ENCODE results near the gene MICU2. TPM values are rescaled to one million over a fixed set of nuclear protein-coding genes. Genes with fewer than 3 reads are reported as not detected.

The MICU2 gene
- total RNA-seq, 3 donors from 2014 or later: 34.4 to 47.5 (median 47.2) TPM

GRCh38 chr13:21546372-21546771 lies 57.6 kb downstream of the MICU2 start:
- no peak overlapping the region for H3K4me3 ChIP-seq
- no peak for DNase-seq

GRCh38 chr13:21544515-21544914 lies 59.5 kb downstream of the MICU2 start:
- intact Hi-C loops (cut with DNase I, micrococcal nuclease): no loop called here
- DNase-seq: no peak
- no peaks in the 10 kb centered on the region for H3K4me1 ChIP-seq (ENCODE audit: low read depth)
- no peaks in the 10 kb centered on the region for H3K9me3 ChIP-seq
- H3K36me3 ChIP-seq (ENCODE audit: low read depth): no peaks in the 10 kb centered on the region
- no peak for ATAC-seq
- TF ChIP-seq, protein P1, sequence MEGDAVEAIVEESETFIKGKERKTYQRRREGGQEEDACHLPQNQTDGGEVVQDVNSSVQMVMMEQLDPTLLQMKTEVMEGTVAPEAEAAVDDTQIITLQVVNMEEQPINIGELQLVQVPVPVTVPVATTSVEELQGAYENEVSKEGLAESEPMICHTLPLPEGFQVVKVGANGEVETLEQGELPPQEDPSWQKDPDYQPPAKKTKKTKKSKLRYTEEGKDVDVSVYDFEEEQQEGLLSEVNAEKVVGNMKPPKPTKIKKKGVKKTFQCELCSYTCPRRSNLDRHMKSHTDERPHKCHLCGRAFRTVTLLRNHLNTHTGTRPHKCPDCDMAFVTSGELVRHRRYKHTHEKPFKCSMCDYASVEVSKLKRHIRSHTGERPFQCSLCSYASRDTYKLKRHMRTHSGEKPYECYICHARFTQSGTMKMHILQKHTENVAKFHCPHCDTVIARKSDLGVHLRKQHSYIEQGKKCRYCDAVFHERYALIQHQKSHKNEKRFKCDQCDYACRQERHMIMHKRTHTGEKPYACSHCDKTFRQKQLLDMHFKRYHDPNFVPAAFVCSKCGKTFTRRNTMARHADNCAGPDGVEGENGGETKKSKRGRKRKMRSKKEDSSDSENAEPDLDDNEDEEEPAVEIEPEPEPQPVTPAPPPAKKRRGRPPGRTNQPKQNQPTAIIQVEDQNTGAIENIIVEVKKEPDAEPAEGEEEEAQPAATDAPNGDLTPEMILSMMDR (IDR thresholded peaks at IDR 0.05): no peak
- H3K4me3 ChIP-seq: no peak overlapping the region

More at GRCh38 chr13:21546372-21546771, 57.6 kb downstream of the MICU2 start:
- Histone ChIP-seq H3K36me3 (ENCODE audit: low read depth) (no peaks in the 10 kb centered on the region), H3K4me1 (ENCODE audit: low read depth) (no peaks in the 10 kb centered on the region), H3K9me3 (no peaks in the 10 kb centered on the region)
- TF ChIP-seq, protein P1 (IDR thresholded peaks at IDR 0.05): no peak
- intact Hi-C loops (cut with DNase I, micrococcal nuclease): no loop called here
- no peak for ATAC-seq

DNA sequence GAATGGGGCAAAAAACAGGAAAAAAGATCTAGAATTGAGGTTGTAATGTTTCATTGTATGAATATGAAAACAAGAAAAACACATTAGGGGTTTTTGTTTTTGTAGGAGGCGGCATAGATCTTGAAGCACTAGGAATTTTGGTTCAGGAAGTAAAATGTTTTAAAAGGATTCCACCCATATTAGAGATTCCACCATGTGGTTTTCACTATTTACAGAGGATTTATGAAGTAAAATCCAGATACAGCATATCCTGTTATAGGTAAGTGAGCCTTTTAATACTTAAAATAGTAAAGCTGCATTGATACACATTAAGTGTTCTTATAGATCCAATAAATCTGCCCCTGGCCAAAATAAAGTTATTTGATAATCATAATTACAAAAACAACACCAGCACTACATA lies 61.4 kb downstream of the MICU2 start:
- Histone ChIP-seq H3K4me3 (no peak overlapping the region), H3K9me3 (no peaks in the 10 kb centered on the region), H3K4me1 (ENCODE audit: low read depth) (no peaks in the 10 kb centered on the region), H3K36me3 (ENCODE audit: low read depth) (no peaks in the 10 kb centered on the region)
- TF ChIP-seq, protein P1 (IDR thresholded peaks at IDR 0.05): no peak
- DNase-seq (no peak), ATAC-seq (no peak)
- intact Hi-C loops (cut with DNase I, micrococcal nuclease): no loop called here

- ATAC-seq (no peak), DNase-seq (no peak)
- intact Hi-C loops (cut with DNase I, micrococcal nuclease): no loop called here
- Histone ChIP-seq H3K4me3 (no peak overlapping the region), H3K9me3 (no peaks in the 10 kb centered on the region), H3K36me3 (ENCODE audit: low read depth) (no peaks in the 10 kb centered on the region), H3K4me1 (ENCODE audit: low read depth) (no peaks in the 10 kb centered on the region)
- TF ChIP-seq, protein P1 (IDR thresholded peaks at IDR 0.05): no peak
Measured at GRCh38 chr13:21541980-21542379, 62.0 kb downstream of the MICU2 start.

- Histone ChIP-seq H3K9me3 (no peaks in the 10 kb centered on the region), H3K4me1 (ENCODE audit: low read depth) (no peaks in the 10 kb centered on the region), H3K36me3 (ENCODE audit: low read depth) (no peaks in the 10 kb centered on the region), H3K4me3 (no peak overlapping the region)
- ATAC-seq (no peak), DNase-seq (no peak)
- TF ChIP-seq, protein P1 (IDR thresholded peaks at IDR 0.05): no peak
- intact Hi-C loops (cut with DNase I, micrococcal nuclease): no loop called here
Measured at GRCh38 chr13:21541271-21541670, 62.7 kb downstream of the MICU2 start.

DNA sequence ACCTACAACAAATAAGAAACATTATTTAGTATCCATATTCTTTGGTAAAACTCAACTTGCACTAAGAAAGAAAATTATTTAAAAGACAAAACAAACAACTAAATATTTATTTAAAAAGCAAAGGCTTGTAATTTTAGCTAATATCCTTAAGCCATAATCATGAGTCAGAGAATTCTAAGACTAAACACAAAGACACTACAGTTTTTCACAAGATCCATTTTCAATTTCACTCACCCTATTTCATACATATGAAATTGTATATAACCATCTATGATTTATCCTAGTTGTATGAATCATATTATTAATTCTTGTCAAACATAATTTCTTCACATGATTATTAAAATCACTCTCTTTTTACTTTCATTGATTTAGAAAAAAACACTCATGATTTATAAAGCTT lies 64.3 kb downstream of the MICU2 start:
- DNase-seq: no peak
- ATAC-seq: no peak
- intact Hi-C loops (cut with DNase I, micrococcal nuclease): no loop called here

More for the DNA sequence above, 64.3 kb downstream of the MICU2 start:
- Histone ChIP-seq H3K36me3 (ENCODE audit: low read depth) (no peaks in the 10 kb centered on the region), H3K4me3 (no peak overlapping the region), H3K9me3 (no peaks in the 10 kb centered on the region), H3K4me1 (ENCODE audit: low read depth) (no peaks in the 10 kb centered on the region)
- TF ChIP-seq, protein P1 (IDR thresholded peaks at IDR 0.05): no peak

All from mucosa of descending colon (tissue), 3 donors.